PFSK-1 (cell line): ENCODE data around the gene MTTP.

Experiments
- FOXP2 ChIP-seq: optimal IDR thresholded peaks from 2 replicates; pipeline ENCODE3; 2011; ENCODE audit warnings: borderline replicate concordance, control low read depth, inconsistent platforms; ENCODE audit not compliant: insufficient read depth; ENCODE audit errors: extremely low read length, extremely low read depth
- POLR2AphosphoS5 ChIP-seq: IDR thresholded peaks from 2 replicates; pipeline ENCODE4 v1.6.1; 2012; ENCODE audit warnings: low read depth, mild to moderate bottlenecking, control low read depth, low read length, moderate library complexity
- SIN3A ChIP-seq: IDR thresholded peaks from 2 replicates; pipeline ENCODE4 v1.6.1; 2012; ENCODE audit warnings: mild to moderate bottlenecking, low read length, moderate library complexity, borderline replicate concordance; ENCODE audit not compliant: insufficient read depth
- TAF1 ChIP-seq: IDR thresholded peaks from 2 replicates; pipeline ENCODE4 v1.6.1; 2012; ENCODE audit warnings: low read length, control low read depth, borderline replicate concordance; ENCODE audit not compliant: insufficient read depth
- TF ChIP-seq, protein P1 (sequence below), 2 experiments: IDR thresholded peaks; 2 replicates each; pipeline versions ENCODE4 v1.6.1 to v1.8.0; 2011 to 2012; ENCODE audit warnings: low read depth in 2 of 2, low read length in 2 of 2, control low read depth in 1 of 2, inconsistent platforms in 1 of 2, mild to moderate bottlenecking in 1 of 2, moderate library complexity in 1 of 2; ENCODE audit not compliant: insufficient read depth in 1 of 2

Gene MTTP

DNA sequence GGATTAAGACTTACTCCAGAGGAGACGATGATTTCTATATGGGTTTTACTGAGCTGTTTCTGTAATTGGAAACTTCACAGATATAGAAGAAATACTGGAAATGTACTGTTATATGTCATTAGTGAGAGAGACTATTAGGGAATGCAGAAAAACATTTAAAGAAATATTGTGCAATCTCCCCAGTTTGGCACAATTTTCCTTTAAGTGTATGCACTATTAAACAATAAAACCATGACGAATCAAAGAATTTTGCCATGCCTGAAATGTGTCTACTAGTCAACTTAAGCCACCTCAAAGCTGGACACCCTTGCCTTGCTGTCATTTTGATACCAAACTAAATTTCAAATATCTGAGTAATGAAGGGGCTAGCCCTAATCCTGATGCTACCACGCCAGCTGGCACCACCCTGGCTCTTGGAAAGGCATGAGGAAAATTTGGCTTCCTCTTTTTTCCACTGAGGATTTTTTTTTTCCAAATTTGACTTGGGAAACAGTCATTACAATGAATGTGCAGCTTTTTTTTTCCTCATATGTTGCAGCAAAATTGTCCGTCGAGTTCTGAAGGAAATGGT is 36.1 kb downstream of the MTTP start:
- TF ChIP-seq TAF1 (no peak), SIN3A (no peak), POLR2AphosphoS5 (no peak), FOXP2 (no peak)
- TF ChIP-seq, protein P1, sequence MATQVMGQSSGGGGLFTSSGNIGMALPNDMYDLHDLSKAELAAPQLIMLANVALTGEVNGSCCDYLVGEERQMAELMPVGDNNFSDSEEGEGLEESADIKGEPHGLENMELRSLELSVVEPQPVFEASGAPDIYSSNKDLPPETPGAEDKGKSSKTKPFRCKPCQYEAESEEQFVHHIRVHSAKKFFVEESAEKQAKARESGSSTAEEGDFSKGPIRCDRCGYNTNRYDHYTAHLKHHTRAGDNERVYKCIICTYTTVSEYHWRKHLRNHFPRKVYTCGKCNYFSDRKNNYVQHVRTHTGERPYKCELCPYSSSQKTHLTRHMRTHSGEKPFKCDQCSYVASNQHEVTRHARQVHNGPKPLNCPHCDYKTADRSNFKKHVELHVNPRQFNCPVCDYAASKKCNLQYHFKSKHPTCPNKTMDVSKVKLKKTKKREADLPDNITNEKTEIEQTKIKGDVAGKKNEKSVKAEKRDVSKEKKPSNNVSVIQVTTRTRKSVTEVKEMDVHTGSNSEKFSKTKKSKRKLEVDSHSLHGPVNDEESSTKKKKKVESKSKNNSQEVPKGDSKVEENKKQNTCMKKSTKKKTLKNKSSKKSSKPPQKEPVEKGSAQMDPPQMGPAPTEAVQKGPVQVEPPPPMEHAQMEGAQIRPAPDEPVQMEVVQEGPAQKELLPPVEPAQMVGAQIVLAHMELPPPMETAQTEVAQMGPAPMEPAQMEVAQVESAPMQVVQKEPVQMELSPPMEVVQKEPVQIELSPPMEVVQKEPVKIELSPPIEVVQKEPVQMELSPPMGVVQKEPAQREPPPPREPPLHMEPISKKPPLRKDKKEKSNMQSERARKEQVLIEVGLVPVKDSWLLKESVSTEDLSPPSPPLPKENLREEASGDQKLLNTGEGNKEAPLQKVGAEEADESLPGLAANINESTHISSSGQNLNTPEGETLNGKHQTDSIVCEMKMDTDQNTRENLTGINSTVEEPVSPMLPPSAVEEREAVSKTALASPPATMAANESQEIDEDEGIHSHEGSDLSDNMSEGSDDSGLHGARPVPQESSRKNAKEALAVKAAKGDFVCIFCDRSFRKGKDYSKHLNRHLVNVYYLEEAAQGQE (IDR thresholded peaks at IDR 0.05; ENCODE audit: insufficient read depth in 1 of 2, low read depth in 2 of 2, low read length in 2 of 2) = no peak

DNA sequence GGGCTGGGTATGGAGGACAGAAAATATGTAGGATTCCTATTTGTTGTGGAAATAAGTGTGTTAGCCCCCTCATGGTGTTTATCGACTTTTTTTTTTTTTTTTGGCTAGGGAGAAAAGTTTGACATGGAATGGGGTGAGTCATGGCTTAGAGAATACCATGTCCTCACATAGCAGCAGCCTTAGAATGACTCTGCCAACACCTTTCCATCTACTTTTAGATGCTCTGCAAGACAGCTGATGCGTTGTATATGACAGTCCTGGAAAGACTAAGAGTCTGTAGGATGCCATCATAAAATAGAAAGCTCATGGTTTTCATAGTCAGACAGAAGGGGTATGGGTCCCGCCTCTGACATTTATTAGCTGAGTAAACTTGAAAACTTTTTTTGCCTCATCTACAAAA is 37.7 kb downstream of the MTTP start:
- TF ChIP-seq POLR2AphosphoS5 = no peak
- no peak for TF ChIP-seq SIN3A
- no peak for TF ChIP-seq FOXP2
- TF ChIP-seq, protein P1 (IDR thresholded peaks at IDR 0.05; ENCODE audit: insufficient read depth in 1 of 2, low read depth in 2 of 2, low read length in 2 of 2) = no peak

DNA sequence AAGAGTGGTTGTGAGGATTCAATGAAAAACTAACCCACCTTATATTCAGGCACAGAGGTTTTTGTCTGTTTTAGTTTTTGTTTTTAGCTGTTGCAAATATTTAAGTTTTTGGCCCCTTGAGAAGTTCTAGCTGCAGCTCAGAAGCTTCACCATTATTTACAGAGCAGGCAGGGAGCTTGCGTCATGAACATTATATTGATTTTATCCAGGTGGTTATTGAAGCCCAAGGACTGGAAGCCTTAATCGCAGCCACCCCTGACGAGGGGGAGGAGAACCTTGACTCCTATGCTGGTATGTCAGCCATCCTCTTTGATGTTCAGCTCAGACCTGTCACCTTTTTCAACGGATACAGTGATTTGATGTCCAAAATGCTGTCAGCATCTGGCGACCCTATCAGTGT is 38.1 kb downstream of the MTTP start:
- TF ChIP-seq TAF1 (no peak), SIN3A (no peak), FOXP2 (no peak), POLR2AphosphoS5 (no peak)
- TF ChIP-seq, protein P1 (IDR thresholded peaks at IDR 0.05; ENCODE audit: insufficient read depth in 1 of 2, low read depth in 2 of 2, low read length in 2 of 2) = no peak

DNA sequence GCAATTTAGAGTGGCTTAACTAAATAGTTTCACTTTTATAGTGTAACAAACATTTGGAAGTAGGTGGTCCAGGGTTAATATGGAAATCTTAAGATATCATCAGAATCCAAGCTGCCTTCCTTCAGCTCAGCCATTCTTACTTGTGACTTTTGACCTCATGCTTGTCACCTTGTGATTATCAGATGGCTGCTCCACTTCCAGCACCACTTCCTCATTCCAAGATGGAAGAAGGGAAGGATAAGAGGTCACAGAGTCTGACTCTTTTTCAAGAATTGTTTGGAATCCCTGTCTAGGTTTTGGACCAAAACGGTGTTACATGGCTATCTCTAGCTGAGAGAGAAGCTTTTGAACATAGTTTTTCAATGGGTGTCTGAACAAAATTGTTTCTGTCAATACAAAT is 39.9 kb downstream of the MTTP start:
- TF ChIP-seq SIN3A (no peak), TAF1 (no peak), POLR2AphosphoS5 (no peak), FOXP2 (no peak)
- TF ChIP-seq, protein P1 (IDR thresholded peaks at IDR 0.05; ENCODE audit: insufficient read depth in 1 of 2, low read depth in 2 of 2, low read length in 2 of 2) = no peak

DNA sequence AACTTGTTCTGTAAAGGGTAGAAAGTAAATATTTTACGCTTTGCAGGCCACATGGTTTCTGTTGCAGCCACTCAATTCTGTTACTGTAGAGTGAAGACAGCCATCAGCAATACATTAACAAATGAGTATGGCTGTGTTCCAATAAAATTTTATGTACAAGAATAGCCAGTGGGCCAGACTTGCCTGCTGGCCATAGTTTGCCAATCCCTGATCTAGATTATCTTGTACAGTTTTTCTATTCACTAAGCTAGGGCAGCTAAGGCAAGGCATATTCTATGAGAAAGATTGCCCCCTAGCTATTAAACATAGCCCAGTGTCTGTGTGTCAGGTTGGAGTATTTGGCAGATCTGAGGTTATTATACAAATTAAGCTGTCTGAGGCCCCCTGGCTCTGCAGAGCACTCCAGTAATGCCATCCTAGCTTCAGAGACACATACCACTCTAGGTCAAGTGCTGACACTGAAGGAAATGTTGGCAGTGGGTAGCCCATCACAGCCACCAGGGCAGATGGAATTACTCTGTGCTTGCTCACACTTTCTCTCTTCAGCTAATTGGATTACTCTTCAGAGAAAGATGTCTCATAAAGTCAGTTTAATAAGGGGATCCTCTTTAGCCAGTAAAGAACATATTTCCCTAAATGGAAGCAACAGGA is 40.7 kb downstream of the MTTP start:
- TF ChIP-seq FOXP2 (no peak), POLR2AphosphoS5 (no peak), TAF1 (no peak), SIN3A (no peak)
- TF ChIP-seq, protein P1 (IDR thresholded peaks at IDR 0.05; ENCODE audit: insufficient read depth in 1 of 2, low read depth in 2 of 2, low read length in 2 of 2) = no peak
